ENCODE data around the gene DNAAF2.

Gene DNAAF2

DNA sequence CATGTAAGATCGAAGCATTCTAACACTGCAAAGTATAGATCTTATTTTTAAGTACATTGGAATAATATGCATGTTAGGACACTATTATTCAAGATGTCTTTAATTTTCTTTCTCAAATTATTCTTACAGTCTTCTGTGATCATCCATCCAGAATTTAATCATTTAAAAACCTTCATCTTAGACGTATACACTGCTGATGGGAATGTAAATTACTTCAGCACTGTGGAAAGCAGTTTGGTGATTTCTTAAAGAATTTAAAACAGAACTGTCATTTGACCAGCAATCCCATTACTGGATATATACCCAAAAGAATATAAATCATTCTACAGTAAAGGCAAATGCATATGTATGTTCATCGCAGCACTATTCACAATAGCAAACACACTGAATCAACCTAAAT is 45.7 kb downstream of the DNAAF2 start:
- ChIA-PET POLR2A (interaction anchor here (1.0 kb wide), 1 partner anchor 31 kb away, joined by 3 read pairs; the partner anchor contains the start of genes MGAT2 and RPL36AL), CTCF (no interaction called here)

GRCh38 chr14:49586673-49587460 is 48.2 kb downstream of the DNAAF2 start:
- Histone ChIP-seq H3K36me3 (ENCODE audit: control insufficient read depth in 2 of 2, insufficient read depth in 1 of 2, low read length in 2 of 2) (peaks cover 26 to 30% of the 10 kb centered on the region in 2 experiments; a peak in 2 of 3 replicates), H3K27ac (ENCODE audit: extremely low read depth, low read depth, low read length) (no peak overlapping the region), H3K9me3 (ENCODE audit: control insufficient read depth, insufficient read depth, low read depth, low read length) (no peaks in the 10 kb centered on the region), H3K4me3 (ENCODE audit: low read depth, low read length) (peak overlapping the region; percentile 21), H3K4me1 (ENCODE audit: control insufficient read depth, insufficient read depth, low read length) (peaks cover 9% of the 10 kb centered on the region)
- CTCF ChIA-PET: interaction anchor here (0.6 to 1.8 kb wide), 15 partner anchors 9 to 504 kb away, joined by 3 to 8 read pairs (median 5); partner anchors contain the start of genes LRR1, MGAT2 and RPL36AL
- POLR2A ChIA-PET: interaction anchor here (0.5 to 3.3 kb wide), 11 partner anchors 8 to 275 kb away, joined by 3 to 43 read pairs (median 6); partner anchors contain the start of genes LRR1, MGAT2 and RPL36AL
- TF ChIP-seq, protein P1, sequence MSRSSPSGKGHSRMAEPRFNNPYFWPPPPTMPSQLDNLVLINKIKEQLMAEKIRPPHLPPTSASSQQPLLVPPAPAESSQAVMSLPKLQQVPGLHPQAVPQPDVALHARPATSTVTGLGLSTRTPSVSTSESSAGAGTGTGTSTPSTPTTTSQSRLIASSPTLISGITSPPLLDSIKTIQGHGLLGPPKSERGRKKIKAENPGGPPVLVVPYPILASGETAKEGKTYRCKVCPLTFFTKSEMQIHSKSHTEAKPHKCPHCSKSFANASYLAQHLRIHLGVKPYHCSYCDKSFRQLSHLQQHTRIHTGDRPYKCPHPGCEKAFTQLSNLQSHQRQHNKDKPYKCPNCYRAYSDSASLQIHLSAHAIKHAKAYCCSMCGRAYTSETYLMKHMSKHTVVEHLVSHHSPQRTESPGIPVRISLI (tag by site-specific recombination; IDR thresholded peaks at IDR 0.05): 0 out of 2 replicates have a peak, but pooled peaks have one; percentile 44
- TF ChIP-seq ZNF610 (tag by site-specific recombination; IDR thresholded peaks at IDR 0.05; ENCODE audit: borderline replicate concordance) (0 out of 2 replicates have a peak, but pooled peaks have one; percentile 1), TRIM28 (IDR thresholded peaks at IDR 0.05; ENCODE audit: borderline replicate concordance, low read length) (peak; percentile 89; the same call in 1 of the 2 replicates), ZNF350 (tag by site-specific recombination; IDR thresholded peaks at IDR 0.05) (no peak), ZNF654 (tag by site-specific recombination; IDR thresholded peaks at IDR 0.05; ENCODE audit: low read depth) (peak; percentile 63), ZBTB17 (tag by site-specific recombination; IDR thresholded peaks at IDR 0.05) (peak; percentile 93; the same call in 1 of the 2 replicates), MZF1 (tag by site-specific recombination; IDR thresholded peaks at IDR 0.05; ENCODE audit: borderline replicate concordance) (peak; percentile 71; the same call in 1 of the 2 replicates), ZFP3 (tag by site-specific recombination; IDR thresholded peaks at IDR 0.05; ENCODE audit: low read depth) (no peak; the same call in 1 of the 2 replicates), ZNF174 (tag by site-specific recombination; IDR thresholded peaks at IDR 0.05) (0 out of 2 replicates have a peak, but pooled peaks have one; percentile 40), KLF10 (tag by site-specific recombination; IDR thresholded peaks at IDR 0.05) (peak; percentile 62; the same call in 1 of the 2 replicates), ZNF704 (tag by site-specific recombination; IDR thresholded peaks at IDR 0.05) (no peak), ZNF169 (tag by site-specific recombination; IDR thresholded peaks at IDR 0.05) (no peak), ZNF830 (tag by site-specific recombination; IDR thresholded peaks at IDR 0.05; ENCODE audit: low read depth) (peak; percentile 74; the same call in 1 of the 2 replicates)

More for the DNA sequence above, 45.7 kb downstream of the DNAAF2 start:
- Histone ChIP-seq H3K4me3 (ENCODE audit: low read depth, low read length) (no peak overlapping the region), H3K27ac (ENCODE audit: extremely low read depth, low read depth, low read length) (no peak overlapping the region), H3K9me3 (ENCODE audit: control insufficient read depth, insufficient read depth, low read depth, low read length) (no peaks in the 10 kb centered on the region), H3K36me3 (ENCODE audit: control insufficient read depth in 2 of 2, insufficient read depth in 1 of 2, low read length in 2 of 2) (peaks cover 5 to 8% of the 10 kb centered on the region in 2 experiments; a peak in 2 of 3 replicates), H3K4me1 (ENCODE audit: control insufficient read depth, insufficient read depth, low read length) (peaks cover 14% of the 10 kb centered on the region)
- TF ChIP-seq REST (tag by site-specific recombination; IDR thresholded peaks at IDR 0.05) (peak; percentile 56; the same call in 1 of the 2 replicates), AEBP2 (tag by site-specific recombination; IDR thresholded peaks at IDR 0.05; ENCODE audit: borderline replicate concordance) (no peak)
- TF ChIP-seq, protein P2, sequence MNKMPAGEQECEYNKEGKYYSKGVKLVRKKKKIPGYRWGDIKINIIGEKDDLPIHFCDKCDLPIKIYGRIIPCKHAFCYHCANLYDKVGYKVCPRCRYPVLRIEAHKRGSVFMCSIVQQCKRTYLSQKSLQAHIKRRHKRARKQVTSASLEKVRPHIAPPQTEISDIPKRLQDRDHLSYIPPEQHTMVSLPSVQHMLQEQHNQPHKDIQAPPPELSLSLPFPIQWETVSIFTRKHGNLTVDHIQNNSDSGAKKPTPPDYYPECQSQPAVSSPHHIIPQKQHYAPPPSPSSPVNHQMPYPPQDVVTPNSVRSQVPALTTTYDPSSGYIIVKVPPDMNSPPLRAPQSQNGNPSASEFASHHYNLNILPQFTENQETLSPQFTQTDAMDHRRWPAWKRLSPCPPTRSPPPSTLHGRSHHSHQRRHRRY (tag by site-specific recombination; IDR thresholded peaks at IDR 0.05): no peak
